T-helper 2 cell (primary cell): ENCODE data around the gene S100Z.
A peak's percentile ranks its signal among the peaks of the same experiment; 100 is the strongest.
"Not testable (repeated sequence)": the region's sequence is repeated elsewhere in the genome, so short reads cannot be mapped to it uniquely, and the experiment has no call there.

Experiments used
- DNase-seq, 5 experiments: peaks; one replicate each; pipeline versions ENCODE4 v3.0.0 to v3.0.0-alpha.2; 2012 to 2022

Gene S100Z

GRCh38 chr5:76826416-76826815 lies 23.4 kb upstream of the S100Z start:
- DNase-seq, result not testable (repeated sequence)

DNA sequence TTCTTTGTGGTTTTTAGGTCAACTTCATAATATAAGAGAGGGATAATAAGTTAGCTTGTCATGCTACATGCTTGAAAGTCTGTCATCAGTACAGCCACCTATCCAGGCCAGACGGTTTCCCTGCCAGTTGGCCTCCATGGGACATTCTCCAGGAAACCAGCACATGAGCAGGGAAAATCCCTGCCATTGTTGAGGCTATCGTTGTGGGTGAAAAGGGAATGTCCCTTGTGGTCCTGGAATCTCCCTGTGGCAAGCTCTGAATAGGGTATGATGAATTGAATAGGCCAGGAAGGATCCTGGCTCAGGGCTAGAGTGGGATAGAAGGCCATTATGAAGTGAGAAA lies 18.7 kb upstream of the S100Z start:
- DNase-seq, result no peak

DNA sequence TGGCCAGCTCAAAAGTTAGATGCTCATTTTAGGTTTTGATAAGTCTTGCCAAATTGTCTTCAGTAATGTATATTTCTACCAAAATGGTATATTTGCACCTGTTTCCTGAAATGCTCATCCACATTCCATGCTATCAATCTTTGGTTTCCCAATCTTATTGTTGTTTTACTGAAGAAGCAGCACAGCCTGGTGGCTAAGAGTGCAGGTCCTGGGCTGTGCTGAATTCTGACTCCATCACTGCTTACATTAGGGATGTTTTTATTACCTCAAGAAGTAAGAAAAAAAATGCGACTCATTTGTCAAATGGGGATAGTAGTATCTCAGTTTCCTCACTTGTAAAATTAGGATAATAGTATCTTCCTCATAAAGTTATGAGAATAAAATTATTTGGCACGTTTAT lies 13.6 kb upstream of the S100Z start:
- DNase-seq, result no peak

DNA sequence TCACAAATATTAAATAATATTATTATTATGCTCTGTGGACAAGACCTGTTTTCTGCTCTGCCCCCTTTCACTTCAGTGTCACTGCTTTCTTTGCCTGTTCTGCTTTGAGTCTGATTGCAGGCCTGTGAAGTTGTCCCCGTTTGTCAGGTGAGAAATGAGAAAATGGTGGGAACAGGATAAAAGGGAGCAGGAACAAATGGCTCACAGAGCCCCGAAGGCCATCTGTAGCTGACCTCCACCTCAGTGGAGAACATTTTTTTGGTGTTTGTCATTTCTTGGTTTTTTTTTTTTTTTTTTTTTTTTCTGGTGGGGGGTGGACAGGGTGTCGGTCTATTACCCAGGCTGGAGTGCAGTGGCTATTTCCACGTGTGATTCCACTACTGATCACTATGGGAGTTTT lies 13.2 kb upstream of the S100Z start:
- no peak for DNase-seq

- no peak for DNase-seq
These were observed 11.1 kb upstream of the S100Z start for GRCh38 chr5:76838481-76839261.

DNA sequence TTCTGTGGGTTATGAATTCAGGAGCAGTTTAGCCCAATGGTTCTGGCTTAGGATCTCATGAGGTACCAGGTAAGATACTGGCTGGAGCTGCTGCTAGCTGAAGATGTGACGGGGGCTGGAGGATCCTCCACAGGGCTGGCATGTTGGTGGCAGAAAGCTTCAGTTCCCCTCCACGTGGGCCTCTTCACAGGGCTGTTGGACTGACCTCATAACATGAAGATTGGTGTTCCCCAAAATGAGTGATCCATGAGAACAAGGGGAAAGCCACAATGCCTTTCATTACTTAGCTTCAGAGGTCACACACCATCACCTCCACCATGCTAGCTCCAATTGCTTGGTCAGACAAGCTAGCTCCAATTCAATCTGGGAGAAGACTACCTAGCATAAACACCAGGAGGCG lies 8.5 kb upstream of the S100Z start:
- no peak for DNase-seq

- no peak for DNase-seq
These were observed 3.9 kb upstream of the S100Z start for GRCh38 chr5:76845890-76846289.

DNA sequence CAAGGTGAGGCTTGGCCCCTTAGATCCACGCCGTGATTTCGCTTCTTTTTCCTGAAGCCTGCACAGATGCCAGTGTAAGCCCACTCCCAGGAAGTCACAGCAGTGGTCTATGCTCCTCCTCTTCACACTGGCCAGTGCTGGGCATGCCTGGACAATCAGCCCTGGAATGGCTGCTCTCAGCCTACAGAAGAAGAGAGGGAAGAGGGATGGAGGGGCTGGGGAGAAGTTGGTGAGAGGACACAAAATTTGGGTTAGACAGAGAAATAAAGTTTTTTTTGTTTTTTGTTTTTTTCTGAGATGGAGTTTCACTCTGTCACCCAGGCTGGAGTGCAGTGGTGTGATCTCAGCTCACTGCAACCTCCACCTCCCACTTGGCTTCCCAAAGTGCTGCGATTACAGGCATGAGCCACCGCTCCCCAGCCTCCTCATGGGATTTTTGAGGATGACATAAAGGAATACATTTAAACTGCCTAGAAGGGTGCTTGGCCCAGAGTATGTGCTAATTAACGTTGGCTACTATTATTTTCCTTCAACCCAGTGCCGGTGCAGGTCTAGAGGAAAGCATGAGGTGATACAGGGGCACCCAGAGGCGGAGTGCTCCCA lies 830 bp downstream of the S100Z start:
- no peak for DNase-seq

DNA sequence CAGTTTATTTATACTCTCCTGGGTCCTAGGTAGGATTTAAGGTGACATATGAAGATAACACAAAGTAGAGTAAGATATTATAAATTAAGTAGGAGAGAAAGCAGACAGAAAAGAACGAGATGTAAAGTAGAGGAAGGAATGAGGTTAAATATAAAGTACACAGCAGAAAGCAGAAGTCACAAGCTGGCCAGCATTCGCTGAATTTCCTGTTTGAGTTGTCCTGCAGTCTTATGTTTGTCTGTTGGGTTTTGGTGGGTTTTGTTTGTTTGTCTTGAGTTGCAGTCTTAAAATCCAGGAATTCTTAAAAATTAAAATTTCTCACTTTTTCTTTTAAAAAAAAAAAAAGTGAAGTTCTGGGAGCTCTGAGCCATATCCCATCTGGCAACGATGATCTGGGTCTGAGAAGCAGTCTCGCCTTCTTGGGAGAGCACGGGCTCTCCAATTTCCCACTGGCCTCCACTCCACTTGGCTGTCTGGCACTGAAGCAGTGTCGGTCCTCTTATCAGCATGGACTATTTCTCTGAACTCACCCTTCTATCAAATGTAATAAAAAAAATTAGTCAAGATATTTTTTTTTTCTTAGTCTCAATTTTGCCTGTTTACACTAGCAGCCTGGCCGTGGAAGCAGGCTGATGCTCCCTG lies 2.0 kb downstream of the S100Z start:
- no peak for DNase-seq

DNA sequence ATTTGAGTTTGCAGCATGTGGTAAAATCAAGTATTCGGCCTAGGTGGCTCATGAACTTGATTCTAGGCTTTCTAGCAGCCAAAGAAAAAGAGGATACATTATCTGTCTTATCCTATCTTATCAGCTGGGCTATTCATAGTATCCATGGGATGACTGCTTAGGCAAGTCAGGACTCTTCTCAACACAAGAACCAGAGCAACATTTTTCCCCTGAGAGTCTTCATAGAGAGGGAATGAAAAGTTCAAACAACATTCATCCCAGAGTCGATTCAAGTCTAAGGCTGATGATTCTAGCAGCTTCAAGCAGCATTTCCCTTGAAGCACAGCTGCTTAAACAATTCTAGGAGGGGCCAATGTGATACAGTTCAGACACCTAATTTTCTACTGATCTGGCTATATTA lies 3.0 kb downstream of the S100Z start:
- no peak for DNase-seq

GRCh38 chr5:76853741-76854140 lies 3.9 kb downstream of the S100Z start:
- DNase-seq, result not testable (repeated sequence)

DNA sequence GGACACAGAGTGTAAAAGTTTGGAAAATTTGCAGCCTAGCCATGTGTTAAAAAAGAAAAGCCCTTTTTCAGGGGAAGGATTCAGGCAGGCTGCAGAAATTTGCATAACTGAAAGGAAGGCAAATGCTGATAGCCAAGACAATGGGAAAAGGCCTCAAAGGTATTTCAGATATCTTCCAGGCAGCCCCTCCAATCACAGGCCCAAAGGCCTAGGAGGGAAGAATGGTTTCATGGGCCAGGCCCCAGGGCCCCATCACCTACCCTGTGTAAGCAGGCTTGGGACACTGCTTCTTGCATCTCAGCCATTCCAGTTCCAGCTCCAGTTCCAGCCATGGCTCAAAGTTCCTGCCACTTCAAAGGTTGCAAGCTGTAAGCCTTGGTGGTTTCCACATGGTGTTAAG lies 4.8 kb downstream of the S100Z start:
- no peak for DNase-seq

- DNase-seq, result not testable (repeated sequence)
These were observed 5.7 kb downstream of the S100Z start for GRCh38 chr5:76855501-76855900.

- DNase-seq, result peak in 1 of 5 experiments; percentile 87
These were observed 6.1 kb downstream of the S100Z start for GRCh38 chr5:76855961-76856360.

- DNase-seq, result not testable (repeated sequence)
These were observed 7.0 kb downstream of the S100Z start for GRCh38 chr5:76856800-76857199.

DNA sequence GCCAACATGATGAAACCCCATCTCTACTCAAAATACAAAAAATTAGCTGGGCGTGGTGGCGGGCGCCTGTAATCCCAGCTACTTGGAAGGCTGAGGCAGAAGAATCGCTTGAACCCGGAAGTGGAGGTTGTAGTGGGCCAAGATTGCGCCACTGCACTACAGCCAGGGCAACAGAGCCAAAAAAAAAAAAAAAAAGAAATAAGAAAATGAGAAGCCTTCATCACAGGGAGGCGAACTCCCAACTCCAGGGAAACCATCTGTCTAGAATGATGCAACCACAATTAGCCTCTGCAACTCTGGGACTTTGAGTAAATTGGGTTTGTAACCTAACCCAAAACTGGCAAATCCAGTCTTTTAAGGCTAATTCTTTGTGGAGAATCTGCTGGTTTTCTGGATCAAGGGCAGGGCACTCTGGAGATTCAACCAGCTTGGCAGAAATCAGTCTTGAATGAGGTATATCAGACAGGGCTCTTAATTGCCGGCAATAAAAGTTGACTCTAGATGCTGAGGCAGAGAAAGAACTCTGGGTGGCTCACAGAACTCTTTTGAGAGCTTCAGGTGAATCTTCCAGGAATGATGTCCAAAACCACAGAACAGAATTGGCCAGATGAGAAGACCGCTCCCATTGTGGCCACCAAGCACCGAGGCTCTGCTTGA lies 9.9 kb downstream of the S100Z start:
- DNase-seq, result no peak

DNA sequence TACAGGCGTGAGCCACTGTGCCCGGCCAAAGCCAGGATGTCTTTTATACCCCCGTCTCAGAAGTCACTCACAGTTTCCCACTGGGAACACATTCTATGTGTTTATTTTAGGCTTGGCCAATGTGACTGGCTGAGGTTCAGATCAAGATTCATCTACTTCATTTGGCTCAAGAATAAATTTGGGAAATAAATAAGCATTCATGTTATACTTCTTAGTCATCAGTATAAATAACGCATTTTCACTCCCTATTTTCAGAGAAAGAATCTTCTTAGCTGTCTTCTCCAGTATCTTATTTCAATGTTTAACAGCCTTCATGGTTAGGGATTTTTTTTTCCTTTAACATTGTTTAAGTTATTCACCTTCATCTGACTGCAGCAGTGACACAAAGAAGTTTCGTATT lies 11.8 kb downstream of the S100Z start:
- DNase-seq, result no peak

DNA sequence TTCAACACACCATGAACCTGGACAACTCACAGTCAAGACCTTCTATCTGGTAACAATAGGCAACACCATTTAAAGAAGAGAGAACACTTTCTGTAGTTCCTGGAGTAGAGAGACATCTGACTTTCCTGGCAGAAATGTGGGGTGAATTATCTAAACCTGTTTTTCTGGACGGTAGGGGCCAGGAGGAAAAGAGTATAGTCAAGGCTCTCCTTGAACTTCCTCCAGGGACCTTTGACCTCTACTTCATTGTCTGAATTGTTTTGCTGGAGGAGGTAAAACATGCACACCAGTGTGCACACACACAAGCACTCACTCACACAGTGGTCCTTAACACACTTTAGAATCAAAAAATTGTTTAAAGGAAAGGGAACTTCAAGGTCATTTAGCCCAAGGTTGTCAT lies 13.2 kb downstream of the S100Z start:
- no peak for DNase-seq

DNA sequence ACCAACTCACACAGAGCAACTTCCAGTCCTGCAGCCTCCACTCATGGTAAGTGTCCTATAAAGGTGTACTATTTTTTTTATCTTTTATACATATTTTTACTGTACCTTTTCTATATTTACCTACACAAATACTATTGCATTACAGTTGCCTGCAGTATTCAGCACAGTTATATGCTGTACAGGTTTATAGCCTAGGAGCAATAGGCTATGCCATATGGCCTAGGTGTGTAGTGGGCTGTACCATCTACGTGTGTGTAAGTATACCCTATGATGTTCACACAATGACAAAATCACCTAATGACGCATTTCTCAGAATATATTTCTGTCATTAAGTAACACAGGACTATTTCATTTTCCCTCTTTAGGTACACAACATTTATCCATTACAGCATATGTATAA lies 16.7 kb downstream of the S100Z start:
- DNase-seq, result no peak

DNA sequence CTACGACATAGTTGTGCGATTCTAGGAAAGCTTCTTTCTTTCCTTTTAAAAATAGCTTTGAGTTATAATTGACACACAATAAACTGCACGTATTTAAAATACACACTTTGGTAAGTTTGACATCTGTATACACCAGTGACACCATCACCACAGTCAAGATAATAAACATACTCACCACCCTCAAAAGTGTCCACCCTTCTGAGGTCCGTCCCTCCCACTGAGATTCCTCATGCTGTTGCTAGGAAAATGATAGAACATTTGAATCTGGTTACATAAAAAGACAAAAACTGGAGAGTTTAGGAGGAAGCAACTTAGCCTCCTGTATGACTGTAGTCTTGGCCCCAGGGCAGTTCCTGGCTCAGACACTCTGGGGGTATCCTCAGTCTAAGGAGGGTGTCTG lies 17.2 kb downstream of the S100Z start:
- DNase-seq, result no peak

- DNase-seq, result peak in 4 of 5 experiments; percentile 13 to 68 (median 32)
These were observed 18.2 kb downstream of the S100Z start for GRCh38 chr5:76867827-76868693.

DNA sequence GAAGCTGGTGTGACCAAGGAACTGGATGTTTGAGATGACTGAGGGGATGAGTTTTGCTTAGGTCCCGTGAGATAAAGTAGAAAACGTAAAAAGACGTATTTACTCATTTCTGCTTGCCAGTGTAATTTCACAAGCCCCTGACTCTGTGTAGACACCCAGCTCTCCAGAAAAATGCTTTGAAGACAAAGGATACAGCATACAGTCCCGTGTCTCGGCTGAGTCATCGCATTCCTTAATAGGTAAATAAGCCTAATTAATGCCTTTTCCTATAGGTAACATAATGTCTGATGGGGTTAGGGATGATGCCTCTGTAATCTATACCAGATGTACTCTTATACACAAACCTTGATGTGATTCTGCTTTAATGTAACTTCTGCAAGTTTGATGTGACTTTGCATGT lies 20.2 kb downstream of the S100Z start:
- no peak for DNase-seq
